Ramos (cell line): ENCODE measurements around the gene RASD1.

Experiments
- in situ Hi-C: fragments of 300-500 bp; cut with MboI; formaldehyde crosslinking; loops from one replicate; pipeline ENCODE4 v1.14.3; 2022; ENCODE audit warnings: low sequenced_read_pairs; ENCODE audit not compliant: unreplicated experiment

The RASD1 gene

GRCh38 chr17:17527956-17528500, 31.8 kb upstream of the RASD1 start:
- in situ Hi-C loops = no loop called here

- in situ Hi-C loops = no loop called here
These were observed 31.3 kb upstream of the RASD1 start for GRCh38 chr17:17527534-17527933.

- in situ Hi-C loops = no loop called here
These were observed 30.2 kb upstream of the RASD1 start for GRCh38 chr17:17526369-17526768.

GRCh38 chr17:17525956-17526355, 29.8 kb upstream of the RASD1 start:
- in situ Hi-C loops = no loop called here

- in situ Hi-C loops = no loop called here
These were observed 29.1 kb upstream of the RASD1 start for GRCh38 chr17:17525311-17525710.

- in situ Hi-C loops = no loop called here
These were observed 27.7 kb upstream of the RASD1 start for GRCh38 chr17:17523731-17524490.

- in situ Hi-C loops = no loop called here
These were observed 27.0 kb upstream of the RASD1 start for GRCh38 chr17:17523001-17523730.

- in situ Hi-C loops = no loop called here
These were observed 24.5 kb upstream of the RASD1 start for GRCh38 chr17:17520599-17521232.

- in situ Hi-C loops = no loop called here
These were observed 23.7 kb upstream of the RASD1 start for GRCh38 chr17:17519886-17520285.

- in situ Hi-C loops = no loop called here
These were observed 22.8 kb upstream of the RASD1 start for GRCh38 chr17:17518951-17519350.

GRCh38 chr17:17518014-17518413, 21.8 kb upstream of the RASD1 start:
- in situ Hi-C loops = no loop called here

GRCh38 chr17:17516941-17517720, 20.9 kb upstream of the RASD1 start:
- in situ Hi-C loops = no loop called here

- in situ Hi-C loops = no loop called here
These were observed 20.0 kb upstream of the RASD1 start for GRCh38 chr17:17515934-17516930.

GRCh38 chr17:17514993-17515933, 19.1 kb upstream of the RASD1 start:
- in situ Hi-C loops = no loop called here

GRCh38 chr17:17514361-17514992, 18.3 kb upstream of the RASD1 start:
- in situ Hi-C loops = no loop called here

GRCh38 chr17:17513626-17514025, 17.4 kb upstream of the RASD1 start:
- in situ Hi-C loops = no loop called here

- in situ Hi-C loops = no loop called here
These were observed 16.7 kb upstream of the RASD1 start for GRCh38 chr17:17512866-17513265.
